Tibial nerve (tissue), 3 donors: ENCODE data around the gene MADD.

Source experiments
- POLR2A ChIP-seq, 2 donors: fragments of 450-650 bp; IDR thresholded peaks; one replicate each; pipeline ENCODE4 v1.6.1; 2017; ENCODE audit warnings: antibody characterized with exemption in 2 of 2, mild to moderate bottlenecking in 2 of 2, moderate library complexity in 2 of 2
- TF ChIP-seq, protein P1 (sequence below), 5 experiments: fragments of 200-600 bp in 3 of 5; fragments of 450-650 bp in 2 of 5; sonication (generic) in 3 of 5; IDR thresholded peaks; one replicate each; pipeline ENCODE4 v1.5.1; 2016 to 2019; ENCODE audit warnings: antibody characterized with exemption in 5 of 5, mild to moderate bottlenecking in 3 of 5, moderate library complexity in 2 of 5

DNA sequence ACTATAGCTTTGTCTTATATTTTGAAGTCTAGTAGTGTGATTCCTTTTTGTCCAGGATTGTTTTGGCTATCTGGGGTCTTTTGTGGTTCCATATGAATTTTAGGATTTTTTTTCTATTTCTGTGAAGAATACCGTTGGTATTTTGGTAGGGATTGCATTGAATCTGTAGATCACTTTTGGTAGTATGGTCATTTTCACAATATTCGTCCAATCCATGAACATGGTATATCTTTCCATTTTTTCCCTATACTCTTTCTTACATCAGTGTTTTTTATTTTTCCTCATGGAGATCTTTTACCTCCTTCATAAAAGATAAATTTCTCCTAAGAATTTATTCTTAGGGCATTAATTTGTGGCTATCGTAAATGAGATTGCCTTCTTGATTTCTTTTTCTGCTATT lies 29.1 kb downstream of the MADD start:
- TF ChIP-seq, protein P1, sequence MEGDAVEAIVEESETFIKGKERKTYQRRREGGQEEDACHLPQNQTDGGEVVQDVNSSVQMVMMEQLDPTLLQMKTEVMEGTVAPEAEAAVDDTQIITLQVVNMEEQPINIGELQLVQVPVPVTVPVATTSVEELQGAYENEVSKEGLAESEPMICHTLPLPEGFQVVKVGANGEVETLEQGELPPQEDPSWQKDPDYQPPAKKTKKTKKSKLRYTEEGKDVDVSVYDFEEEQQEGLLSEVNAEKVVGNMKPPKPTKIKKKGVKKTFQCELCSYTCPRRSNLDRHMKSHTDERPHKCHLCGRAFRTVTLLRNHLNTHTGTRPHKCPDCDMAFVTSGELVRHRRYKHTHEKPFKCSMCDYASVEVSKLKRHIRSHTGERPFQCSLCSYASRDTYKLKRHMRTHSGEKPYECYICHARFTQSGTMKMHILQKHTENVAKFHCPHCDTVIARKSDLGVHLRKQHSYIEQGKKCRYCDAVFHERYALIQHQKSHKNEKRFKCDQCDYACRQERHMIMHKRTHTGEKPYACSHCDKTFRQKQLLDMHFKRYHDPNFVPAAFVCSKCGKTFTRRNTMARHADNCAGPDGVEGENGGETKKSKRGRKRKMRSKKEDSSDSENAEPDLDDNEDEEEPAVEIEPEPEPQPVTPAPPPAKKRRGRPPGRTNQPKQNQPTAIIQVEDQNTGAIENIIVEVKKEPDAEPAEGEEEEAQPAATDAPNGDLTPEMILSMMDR (IDR thresholded peaks at IDR 0.05), result no peak
- TF ChIP-seq POLR2A (IDR thresholded peaks at IDR 0.05), result no peak
